AG04449 (cell line): Measurements from ENCODE around the gene CERCAM.

Experiments
- CTCF ChIA-PET: fragments of 350-600 bp; formaldehyde crosslinking; extraction: SDS; loops from one replicate; lab custom pipeline; 2021; ENCODE audit warnings: antibody characterized with exemption; lab: Yijun Ruan, JAX
- POLR2A ChIA-PET: fragments of 400-600, 350-600 bp; formaldehyde crosslinking; extraction: SDS; loops from one replicate; lab custom pipeline; 2020; ENCODE audit warnings: antibody characterized with exemption, inconsistent platforms; lab: Yijun Ruan, JAX
- DNase-seq: peaks from one replicate; pipeline ENCODE4 v3.0.0-alpha.2; 2010; ENCODE audit warnings: low read depth, low spot score
- H3K4me3 ChIP-seq: 2 replicates; pipeline ENCODE4 v1.5.1; 2011; ENCODE audit warnings: low read depth, mild to moderate bottlenecking, control low read depth, low read length
- CTCF ChIP-seq: IDR thresholded peaks from one replicate; pipeline ENCODE4 v1.5.1; 2011; ENCODE audit warnings: mild to moderate bottlenecking, moderate library complexity, low read length, control low read depth, inconsistent platforms; ENCODE audit not compliant: insufficient read depth; ENCODE audit errors: missing control alignments

Gene CERCAM

DNA sequence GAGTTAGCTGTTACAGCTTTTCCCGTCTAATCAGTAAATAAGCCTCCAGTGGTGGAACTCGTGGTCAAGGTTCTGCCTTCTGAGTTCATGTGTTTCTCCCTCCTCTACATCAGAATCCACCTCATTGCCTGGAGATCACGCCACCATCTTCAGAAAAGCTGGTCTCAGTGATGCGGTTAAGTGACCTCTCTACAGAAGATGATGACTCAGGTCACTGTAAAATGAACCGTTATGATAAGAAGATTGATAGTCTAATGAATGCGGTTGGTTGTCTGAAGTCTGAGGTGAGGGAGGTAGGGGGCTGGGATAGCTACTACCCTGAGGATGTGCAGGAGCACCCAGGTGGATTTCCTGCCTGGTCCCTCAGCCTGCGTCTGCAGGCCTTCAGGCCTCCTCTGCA is 48.4 kb downstream of the CERCAM start:
- H3K4me3 ChIP-seq: no peak overlapping the region
- ChIA-PET CTCF (interaction anchor here (1.2 to 1.8 kb wide), 3 partner anchors 9 to 33 kb away, joined by 3 to 5 read pairs (median 5); no protein-coding TSS in a partner anchor), POLR2A (no interaction called here)
- DNase-seq: no peak
- TF ChIP-seq CTCF: no peak

DNA sequence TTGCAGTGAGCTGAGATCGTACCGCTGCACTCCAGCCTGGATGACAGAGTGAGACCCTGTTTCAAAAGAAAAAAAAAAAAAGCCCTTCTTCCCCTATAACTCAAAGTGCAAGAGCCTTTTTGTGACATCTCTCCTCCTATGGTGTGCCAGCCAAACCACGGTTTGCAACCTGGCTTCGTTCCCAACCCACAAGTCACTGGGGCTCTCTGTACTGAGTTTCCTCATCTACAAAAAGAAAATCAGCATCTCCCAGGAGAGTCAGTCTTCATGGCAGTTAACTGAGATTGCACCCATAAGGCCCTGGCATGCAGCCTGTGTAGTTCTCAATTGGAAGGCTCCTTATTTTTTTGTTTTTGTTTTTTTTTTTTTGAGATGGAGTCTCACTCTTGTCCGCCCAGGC is 49.9 kb downstream of the CERCAM start:
- H3K4me3 ChIP-seq: no peak overlapping the region
- no peak for DNase-seq
- no peak for TF ChIP-seq CTCF
- POLR2A ChIA-PET: no interaction called here
- CTCF ChIA-PET: no interaction called here

- TF ChIP-seq CTCF: no peak
- ChIA-PET POLR2A (no interaction called here), CTCF (no interaction called here)
- no peak overlapping the region for H3K4me3 ChIP-seq
- DNase-seq: no peak
Measured at GRCh38 chr9:128473104-128473503, 52.4 kb downstream of the CERCAM start.

DNA sequence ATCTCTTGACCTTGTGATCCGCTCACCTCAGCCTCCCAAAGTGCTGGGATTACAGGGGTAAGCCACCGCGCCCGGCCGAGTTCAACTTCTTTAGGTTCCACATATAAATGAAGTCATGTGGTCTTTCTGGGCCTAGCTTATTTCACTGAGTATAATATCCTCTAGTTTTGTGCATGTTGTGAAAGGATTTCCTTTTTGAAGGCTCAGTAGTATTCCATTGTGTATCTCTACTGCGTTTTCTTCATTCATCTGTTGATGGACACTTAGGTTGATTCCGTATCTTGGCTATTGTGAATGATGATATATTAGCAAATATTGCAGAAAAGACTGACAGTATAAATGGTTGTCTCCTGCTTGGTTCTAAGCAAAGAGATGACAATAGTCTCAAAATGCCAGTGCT is 55.2 kb downstream of the CERCAM start:
- no peak for TF ChIP-seq CTCF
- ChIA-PET POLR2A (no interaction called here), CTCF (no interaction called here)
- H3K4me3 ChIP-seq: no peak overlapping the region
- DNase-seq: no peak

DNA sequence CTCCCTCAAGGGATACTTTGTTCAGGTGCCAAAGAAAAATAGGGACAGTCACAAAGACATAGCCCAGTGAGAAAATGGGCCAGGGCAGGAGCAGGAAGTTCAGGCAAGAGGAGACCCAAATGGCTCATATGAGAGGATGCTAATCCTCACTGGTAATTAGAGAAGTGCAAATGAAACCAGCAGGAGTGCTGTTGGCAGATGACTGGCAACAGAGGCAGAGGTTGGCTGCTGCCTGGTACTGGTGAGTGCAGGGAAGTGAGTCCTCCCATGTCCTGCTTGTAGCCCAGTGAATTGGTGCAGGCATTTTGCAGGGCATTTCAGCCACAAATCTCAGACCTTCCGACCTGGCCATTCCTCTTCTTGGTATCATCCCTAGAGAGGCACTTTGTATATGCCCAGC is 58.6 kb downstream of the CERCAM start:
- ChIA-PET POLR2A (no interaction called here), CTCF (interaction anchor here (0.7 kb wide), 1 partner anchor 17 kb away, joined by 3 read pairs; no protein-coding TSS in a partner anchor)
- no peak for TF ChIP-seq CTCF
- no peak overlapping the region for H3K4me3 ChIP-seq
- no peak for DNase-seq

- no peak for TF ChIP-seq CTCF
- ChIA-PET POLR2A (no interaction called here), CTCF (interaction anchor here (0.6 kb wide), 1 partner anchor 43 kb away, joined by 5 read pairs; no protein-coding TSS in a partner anchor)
- no peak overlapping the region for H3K4me3 ChIP-seq
- DNase-seq: no peak
Measured at GRCh38 chr9:128481561-128481960, 60.9 kb downstream of the CERCAM start.
